IPS DF 6.9 (cell line): Measurements from ENCODE around the gene ACP5.
"Not testable (repeated sequence)": the region's sequence is repeated elsewhere in the genome, so short reads cannot be mapped to it uniquely, and the experiment has no call there.

ENCODE experiments used
- DNase-seq: peaks from one replicate; pipeline ENCODE4 v3.0.0-alpha.2; 2013; ENCODE audit warnings: low read depth, low spot score
- H3K27ac ChIP-seq: one replicate; pipeline ENCODE4 v1.5.1; 2013; ENCODE audit warnings: low read length, control low read depth
- H3K27me3 ChIP-seq: 2 replicates; pipeline ENCODE4 v1.6.1; 2013; ENCODE audit warnings: mild to moderate bottlenecking, low read length; ENCODE audit not compliant: control insufficient read depth, insufficient read depth
- H3K36me3 ChIP-seq: 2 replicates; pipeline ENCODE4 v1.6.1; 2013; ENCODE audit warnings: low read length; ENCODE audit not compliant: control insufficient read depth, insufficient read depth
- H3K4me1 ChIP-seq: 2 replicates; pipeline ENCODE4 v1.6.1; 2013; ENCODE audit warnings: low read length; ENCODE audit not compliant: control insufficient read depth, insufficient read depth
- H3K4me3 ChIP-seq: 2 replicates; pipeline ENCODE4 v1.5.1; 2013; ENCODE audit warnings: mild to moderate bottlenecking, low read length
- H3K9me3 ChIP-seq: 2 replicates; pipeline ENCODE4 v1.6.1; 2013; ENCODE audit warnings: low read length, inconsistent platforms; ENCODE audit not compliant: control insufficient read depth, insufficient read depth
- WGBS: extraction: QIAGEN DNeasy Blood & Tissue Kit; methylation state at CpG from one replicate; pipeline ENCODE4 v1.1.7; 2013; ENCODE audit warnings: mixed read lengths, missing lambda C conversion rate; ENCODE audit not compliant: insufficient read length, insufficient coverage; 5-methylcytosine and 5-hydroxymethylcytosine counted together

Gene ACP5

DNA sequence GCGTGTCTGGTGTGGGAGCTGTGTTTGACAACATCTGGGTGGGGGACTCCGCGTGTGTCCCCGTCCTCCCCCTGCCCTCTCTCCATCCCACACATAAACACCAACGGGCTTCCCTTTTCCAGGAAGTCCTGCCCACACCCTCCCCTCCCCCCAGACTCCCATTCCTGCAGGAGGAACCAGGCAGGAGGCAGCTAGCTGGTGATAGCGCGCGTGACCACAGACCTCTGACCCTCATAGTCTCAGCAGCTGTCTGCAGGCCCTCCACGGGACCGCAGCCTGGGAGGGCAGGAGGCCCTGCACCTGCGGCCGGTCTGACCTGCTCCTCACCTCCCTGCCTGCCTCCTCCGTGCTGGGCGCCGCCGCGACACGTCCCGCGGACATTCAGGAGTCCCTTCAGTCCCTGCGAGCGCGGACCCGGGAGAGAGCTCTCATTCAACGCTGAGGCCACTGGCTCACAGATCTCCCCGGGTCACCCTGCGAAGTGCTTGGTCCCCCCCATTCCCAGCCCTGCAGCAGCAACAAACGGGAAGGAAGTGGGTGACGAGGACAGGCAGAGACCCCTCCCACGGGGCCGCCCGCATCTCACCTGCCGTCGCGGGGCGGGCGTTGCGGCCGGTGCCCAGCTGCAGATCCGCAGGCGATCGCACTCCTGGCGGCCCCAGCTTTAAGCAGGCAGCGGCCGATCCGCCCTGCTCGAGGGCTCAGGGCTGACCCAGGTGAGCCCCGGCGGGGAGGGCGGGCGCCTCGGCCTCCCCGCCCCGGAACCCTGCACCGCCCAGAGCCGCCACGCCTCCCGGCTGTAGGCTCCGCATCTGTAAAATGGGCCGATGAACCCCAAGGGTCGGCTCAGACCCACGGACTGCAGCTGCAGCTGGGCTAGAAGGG is 1.1 kb upstream of the ACP5 start:
- Histone ChIP-seq H3K27me3 (no peaks in the 10 kb centered on the region), H3K36me3 (no peaks in the 10 kb centered on the region; the same call in 1 of the 2 replicates), H3K4me1 (peaks cover 2% of the 10 kb centered on the region; the same call in 1 of the 2 replicates), H3K9me3 (no peaks in the 10 kb centered on the region), H3K4me3 (peak overlapping the region; percentile 48), H3K27ac (no peak overlapping the region)
- no peak for DNase-seq
- no CpG with 5 or more reads among the region's 62 CpGs for WGBS

GRCh38 chr19:11576227-11576626 is 1.2 kb downstream of the ACP5 start:
- Histone ChIP-seq H3K36me3 (no peaks in the 10 kb centered on the region; the same call in 1 of the 2 replicates), H3K27ac (no peak overlapping the region), H3K4me3 (no peak overlapping the region), H3K27me3 (no peaks in the 10 kb centered on the region), H3K4me1 (peaks cover 2% of the 10 kb centered on the region; the same call in 1 of the 2 replicates), H3K9me3 (no peaks in the 10 kb centered on the region)
- no peak for DNase-seq
- WGBS: no CpG with 5 or more reads among the region's 15 CpGs

- H3K27me3 ChIP-seq: no peaks in the 10 kb centered on the region
- no peaks in the 10 kb centered on the region for H3K9me3 ChIP-seq
- H3K4me1 ChIP-seq: peaks cover 2% of the 10 kb centered on the region; the same call in 1 of the 2 replicates
- no peak overlapping the region for H3K27ac ChIP-seq
- H3K4me3 ChIP-seq: no peak overlapping the region
- H3K36me3 ChIP-seq: no peaks in the 10 kb centered on the region; the same call in 1 of the 2 replicates
- no peak for DNase-seq
- no CpG with 5 or more reads among the region's 9 CpGs for WGBS
Observed at GRCh38 chr19:11574689-11575088, 2.8 kb downstream of the ACP5 start.

DNA sequence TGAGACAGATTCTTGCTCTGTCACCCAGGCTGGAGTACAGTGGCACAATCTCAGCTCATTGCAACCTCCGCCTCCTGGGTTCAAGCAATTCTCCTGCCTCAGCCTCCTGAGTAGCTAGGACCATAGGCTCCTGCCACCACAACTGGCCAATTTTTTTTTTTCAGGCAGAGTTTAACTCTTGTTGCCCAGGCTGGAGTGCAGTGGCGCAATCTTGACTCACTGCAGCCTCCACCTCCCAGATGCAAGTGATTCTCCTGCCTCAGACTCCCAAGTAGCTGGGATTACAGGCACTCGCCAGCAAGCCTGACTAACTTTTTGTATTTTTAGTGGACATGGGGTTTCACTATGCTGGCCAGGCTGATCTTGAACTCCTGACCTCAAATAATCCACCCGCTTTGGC is 3.7 kb downstream of the ACP5 start:
- no CpG with 5 or more reads among the region's 4 CpGs for WGBS
- DNase-seq, H3K36me3 ChIP-seq, H3K4me3 ChIP-seq, H3K4me1 ChIP-seq, H3K27me3 ChIP-seq, H3K27ac ChIP-seq, H3K9me3 ChIP-seq: not testable (repeated sequence)

DNA sequence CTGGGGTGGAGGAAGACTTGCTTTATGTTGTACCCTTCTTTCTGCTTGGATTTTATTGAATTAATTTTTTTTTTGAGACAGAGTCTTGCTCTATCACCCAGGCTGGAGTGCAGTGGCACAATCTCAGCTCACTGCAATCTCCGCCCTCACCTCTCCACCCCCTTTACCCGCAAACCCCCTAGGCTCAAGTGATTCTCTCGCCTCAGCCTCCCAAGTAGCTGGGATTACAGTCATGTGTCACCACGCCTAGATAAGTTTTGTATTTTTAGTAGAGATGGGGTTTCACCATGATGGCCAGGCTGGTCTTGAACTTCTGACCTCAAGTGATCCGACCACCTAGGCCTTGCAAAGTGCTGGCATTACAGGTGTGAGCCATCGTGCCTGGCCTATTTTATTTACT is 4.1 kb downstream of the ACP5 start:
- DNase-seq, H3K27ac ChIP-seq, H3K9me3 ChIP-seq, H3K27me3 ChIP-seq, H3K4me1 ChIP-seq, H3K36me3 ChIP-seq, H3K4me3 ChIP-seq: not testable (repeated sequence)
- no CpG with 5 or more reads among the region's 6 CpGs for WGBS

DNA sequence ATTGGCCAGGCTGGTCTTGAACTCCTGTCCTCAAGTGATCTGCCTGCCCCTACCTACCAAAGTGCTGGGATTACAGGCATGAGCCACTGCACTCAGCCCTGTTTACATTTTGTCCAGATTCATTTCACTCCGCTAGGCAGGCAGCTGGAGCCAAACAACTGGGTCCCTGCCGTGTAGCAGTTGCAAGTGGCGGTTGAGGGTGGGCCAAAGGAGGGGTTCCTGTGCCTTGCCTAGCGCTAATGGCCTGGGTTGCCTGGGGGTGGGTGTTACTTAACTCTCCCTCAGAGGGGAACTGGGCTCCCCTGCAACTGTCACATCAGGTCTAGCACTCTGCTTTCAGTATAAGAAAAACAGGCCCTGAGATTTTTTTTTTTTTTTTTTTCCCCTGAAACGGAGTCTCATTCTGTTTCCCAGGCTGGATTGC is 7.4 kb downstream of the ACP5 start:
- Histone ChIP-seq H3K27ac (no peak overlapping the region), H3K36me3 (peaks cover 2% of the 10 kb centered on the region; the same call in 1 of the 2 replicates)

DNA sequence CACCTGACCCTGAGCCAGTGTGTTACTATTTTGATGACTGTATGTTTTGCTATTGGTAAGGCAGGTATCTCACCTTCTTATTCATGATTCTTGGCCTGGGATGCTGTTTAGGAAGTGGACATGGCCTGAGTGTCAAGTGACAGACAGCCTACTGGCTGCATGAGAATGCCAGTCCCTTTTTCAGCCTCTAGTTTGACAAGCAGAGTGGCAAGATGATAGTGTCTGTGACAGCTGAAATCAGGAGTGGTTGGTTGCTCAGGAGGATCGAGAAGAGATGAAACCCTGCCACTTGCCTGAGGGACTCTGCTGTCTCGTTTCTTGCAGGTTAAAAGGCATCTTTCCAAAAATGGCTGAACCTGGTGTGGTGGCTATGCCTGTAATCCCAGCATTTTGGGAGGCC is 11.3 kb downstream of the ACP5 start:
- H3K36me3 ChIP-seq: peaks cover 2% of the 10 kb centered on the region; the same call in 1 of the 2 replicates
- H3K4me3 ChIP-seq: no peak overlapping the region
- no peak overlapping the region for H3K27ac ChIP-seq
- no peak for DNase-seq
- no CpG with 5 or more reads among the region's 2 CpGs for WGBS
- no peaks in the 10 kb centered on the region for H3K27me3 ChIP-seq
- no peaks in the 10 kb centered on the region for H3K4me1 ChIP-seq
- no peaks in the 10 kb centered on the region for H3K9me3 ChIP-seq

More for the DNA sequence above, 7.4 kb downstream of the ACP5 start:
- H3K9me3 ChIP-seq: no peaks in the 10 kb centered on the region
- DNase-seq: no peak
- H3K4me1 ChIP-seq: no peaks in the 10 kb centered on the region
- WGBS: no CpG with 5 or more reads among the region's 5 CpGs
- no peak overlapping the region for H3K4me3 ChIP-seq
- H3K27me3 ChIP-seq: no peaks in the 10 kb centered on the region

DNA sequence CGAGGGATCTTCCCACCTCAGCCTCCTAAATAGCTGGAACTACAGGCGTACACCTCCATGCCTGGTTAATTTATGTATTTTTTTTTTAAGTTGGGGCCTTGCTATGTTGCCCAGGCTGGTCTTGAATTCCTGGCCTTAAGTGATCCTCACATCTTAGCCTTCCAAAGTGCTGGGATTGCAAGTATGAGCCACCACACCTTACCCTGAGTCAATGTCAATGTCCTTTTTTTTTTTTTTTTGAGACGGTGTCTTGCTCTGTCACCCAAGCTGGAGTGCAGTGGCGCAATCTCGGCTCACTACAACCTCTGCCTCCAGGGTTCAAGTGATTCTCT is 11.8 kb downstream of the ACP5 start:
- not testable (repeated sequence) for H3K27ac ChIP-seq, DNase-seq, H3K27me3 ChIP-seq, H3K36me3 ChIP-seq, H3K9me3 ChIP-seq, H3K4me1 ChIP-seq, H3K4me3 ChIP-seq
- no CpG with 5 or more reads among the region's 5 CpGs for WGBS

DNA sequence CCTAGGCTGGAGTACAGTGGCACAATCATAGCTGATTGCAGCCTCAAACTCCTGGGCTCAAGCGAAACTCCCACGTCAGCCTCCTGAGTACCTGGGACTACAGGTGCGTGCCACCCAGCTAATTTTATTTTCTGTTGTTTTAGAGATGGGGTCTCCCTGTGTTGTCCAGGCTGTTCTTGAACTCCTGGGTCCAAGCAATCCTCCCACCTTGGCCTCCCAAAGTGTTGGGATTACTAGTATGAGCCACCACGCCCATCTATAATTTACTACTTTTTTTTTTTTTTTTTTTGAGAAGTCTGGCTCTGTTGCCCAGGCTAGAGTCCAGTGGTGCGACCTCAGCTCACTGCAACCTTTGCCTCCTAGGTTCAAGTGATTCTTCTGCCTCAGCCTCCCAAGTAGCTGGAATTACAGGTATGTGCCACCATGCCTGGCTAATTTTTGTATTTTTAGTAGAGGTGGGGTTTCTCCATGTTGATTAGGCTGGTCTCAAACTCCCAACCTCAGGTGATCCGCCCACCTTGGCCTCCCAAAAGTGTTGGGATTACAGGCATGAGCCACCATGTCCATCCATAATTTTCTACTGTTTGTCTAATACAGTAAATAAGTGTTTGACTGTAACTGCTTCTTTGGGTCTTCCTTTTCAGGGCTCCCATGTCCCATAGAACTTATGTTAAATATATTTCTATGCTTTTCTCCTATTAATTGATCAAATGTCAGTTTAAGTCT is 13.2 kb downstream of the ACP5 start:
- DNase-seq, H3K27me3 ChIP-seq, H3K36me3 ChIP-seq, H3K4me3 ChIP-seq, H3K4me1 ChIP-seq, H3K9me3 ChIP-seq, H3K27ac ChIP-seq: not testable (repeated sequence)
- no CpG with 5 or more reads among the region's 6 CpGs for WGBS

DNA sequence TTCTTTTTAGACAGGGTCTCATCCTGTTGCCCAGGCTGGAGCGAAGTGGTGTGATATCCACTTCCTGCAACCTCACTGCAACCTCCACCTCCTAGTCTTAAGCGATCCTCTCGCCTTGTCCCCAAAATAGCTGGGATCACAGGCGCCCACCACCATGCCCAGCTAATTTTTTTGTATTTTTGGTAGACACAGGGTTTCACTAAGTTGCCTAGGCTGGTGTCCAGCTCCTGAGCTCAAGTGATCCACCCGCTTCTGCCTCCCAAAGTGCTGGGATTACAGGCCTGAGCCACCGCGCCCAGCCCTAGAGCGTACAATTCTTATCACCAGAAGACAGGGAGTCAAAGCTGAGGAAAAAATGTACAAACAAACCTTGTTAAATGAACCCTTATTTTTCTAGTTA is 13.9 kb downstream of the ACP5 start:
- Histone ChIP-seq H3K9me3 (no peaks in the 10 kb centered on the region), H3K4me1 (no peaks in the 10 kb centered on the region), H3K36me3 (peaks cover 2% of the 10 kb centered on the region; the same call in 1 of the 2 replicates), H3K27me3 (no peaks in the 10 kb centered on the region), H3K27ac (no peak overlapping the region), H3K4me3 (no peak overlapping the region)
- DNase-seq: no peak
- WGBS: no CpG with 5 or more reads among the region's 8 CpGs
